DOHH2 (cell line): Measurements from ENCODE around the gene ZNF578.
"Not testable (repeated sequence)": the region's sequence is repeated elsewhere in the genome, so short reads cannot be mapped to it uniquely, and the experiment has no call there.

Source experiments
- H3F3A ChIP-seq: fragments of 200-600 bp; sonication (generic), shearing (Covaris generic); 2 replicates; pipeline ENCODE4 v1.6.0; 2016; ENCODE audit warnings: antibody characterized with exemption, mild to moderate bottlenecking; ENCODE audit not compliant: control insufficient read depth, insufficient read depth
- H3K27ac ChIP-seq: fragments of 200-600 bp; sonication (generic); 2 replicates; pipeline ENCODE4 v1.5.1; 2014; ENCODE audit warnings: low read depth, mild to moderate bottlenecking, low read length, moderate library complexity
- H3K27me3 ChIP-seq: fragments of 200-600 bp; sonication (generic); 2 replicates; pipeline ENCODE4 v1.6.1; 2014; ENCODE audit warnings: mild to moderate bottlenecking, low read length, mixed read lengths; ENCODE audit not compliant: control insufficient read depth
- H3K36me3 ChIP-seq: fragments of 200-600 bp; sonication (generic); 2 replicates; pipeline ENCODE4 v1.6.1; 2014; ENCODE audit warnings: mild to moderate bottlenecking, low read length, moderate library complexity, mixed read lengths; ENCODE audit not compliant: control insufficient read depth
- H3K4me1 ChIP-seq: fragments of 200-600 bp; sonication (generic); 2 replicates; pipeline ENCODE4 v1.6.1; 2014; ENCODE audit warnings: mild to moderate bottlenecking, low read length, mixed read lengths; ENCODE audit not compliant: control insufficient read depth
- H3K4me2 ChIP-seq: fragments of 200-600 bp; sonication (generic); 2 replicates; pipeline ENCODE4 v1.6.0; 2014; ENCODE audit warnings: mild to moderate bottlenecking, low read length, moderate library complexity
- H3K4me3 ChIP-seq: fragments of 200-600 bp; sonication (generic); 2 replicates; pipeline ENCODE4 v1.5.1; 2014; ENCODE audit warnings: mild to moderate bottlenecking, low read length, mixed read lengths
- H3K79me2 ChIP-seq: fragments of 200-600 bp; sonication (generic); 2 replicates; pipeline ENCODE4 v1.6.1; 2014; ENCODE audit warnings: mild to moderate bottlenecking, low read length, mixed read lengths; ENCODE audit not compliant: control insufficient read depth
- H3K9me2 ChIP-seq: fragments of 200-600 bp; sonication (generic); replicated peaks from 2 replicates; pipeline ENCODE4 v1.6.1; 2014; ENCODE audit warnings: mild to moderate bottlenecking, low read length, mixed read lengths; ENCODE audit not compliant: control insufficient read depth
- H3K9me3 ChIP-seq: fragments of 200-600 bp; sonication (generic); 2 replicates; pipeline ENCODE4 v1.6.1; 2014; ENCODE audit warnings: antibody characterized with exemption, low read length, mixed read lengths; ENCODE audit not compliant: control insufficient read depth, insufficient read depth
- H4K20me1 ChIP-seq: fragments of 200-600 bp; sonication (generic); 2 replicates; pipeline ENCODE4 v1.6.0; 2014; ENCODE audit warnings: low read depth, mild to moderate bottlenecking, antibody characterized with exemption, low read length, moderate library complexity; ENCODE audit not compliant: control insufficient read depth, insufficient read depth
- CTCF ChIP-seq: fragments of 200-600 bp; sonication (generic); IDR thresholded peaks from one replicate; pipeline ENCODE4 v1.5.1; 2014; ENCODE audit warnings: antibody characterized with exemption, mild to moderate bottlenecking, low read depth, low read length; ENCODE audit not compliant: poor library complexity, severe bottlenecking
- EZH2phosphoT487 ChIP-seq: fragments of 200-600 bp; sonication (generic); IDR thresholded peaks from 2 replicates; pipeline ENCODE4 v1.6.1; 2017; ENCODE audit warnings: borderline replicate concordance, mild to moderate bottlenecking, antibody characterized with exemption, low read length, moderate library complexity, mixed read lengths

Gene ZNF578

DNA sequence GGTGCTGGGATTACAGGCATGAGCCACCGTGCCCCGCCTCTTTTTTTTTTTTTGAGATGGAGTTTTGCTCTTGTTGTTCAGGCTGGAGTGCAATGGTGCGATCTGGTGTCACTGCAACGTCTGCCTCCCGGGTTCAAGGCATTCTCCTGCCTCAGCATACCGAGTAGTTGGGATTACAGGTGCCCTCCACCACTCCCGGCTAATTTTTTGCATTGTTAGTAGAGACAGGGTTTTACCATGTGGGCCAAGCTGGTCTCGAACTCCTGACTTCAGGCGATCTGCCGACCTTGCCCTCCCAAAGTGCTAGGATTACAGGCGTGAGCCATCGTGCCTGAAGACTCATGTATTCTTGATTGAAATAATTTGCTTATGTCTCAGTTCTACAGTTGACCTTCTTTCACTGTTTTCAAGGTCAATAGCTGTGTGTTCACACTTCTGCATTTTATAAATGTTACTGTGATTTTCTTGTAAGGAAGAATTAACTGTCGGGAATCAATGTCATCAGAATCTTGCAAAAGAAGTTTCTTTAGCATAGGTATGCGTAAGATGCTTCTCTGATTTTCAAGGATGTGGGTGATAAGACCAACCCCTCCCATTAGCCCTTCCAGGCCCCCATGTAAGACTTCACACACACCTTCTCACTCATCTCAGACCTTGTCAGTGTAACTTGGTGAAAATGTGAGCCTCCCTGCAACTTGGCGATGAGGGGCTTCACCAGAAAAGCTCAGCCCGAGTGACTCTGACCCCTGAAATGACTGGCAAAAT is 104.1 kb downstream of the ZNF578 start:
- TF ChIP-seq CTCF (no peak), EZH2phosphoT487 (no peak)
- Histone ChIP-seq H3K27me3 (no peaks in the 10 kb centered on the region), H3F3A (no peaks in the 10 kb centered on the region), H3K4me1 (no peaks in the 10 kb centered on the region), H3K4me2 (no peak overlapping the region), H3K79me2 (peaks cover 19% of the 10 kb centered on the region), H3K36me3 (peaks cover 78% of the 10 kb centered on the region), H3K27ac (no peak overlapping the region), H3K9me3 (peaks cover 36% of the 10 kb centered on the region), H4K20me1 (no peaks in the 10 kb centered on the region), H3K9me2 (no peaks in the 10 kb centered on the region), H3K4me3 (no peak overlapping the region)

DNA sequence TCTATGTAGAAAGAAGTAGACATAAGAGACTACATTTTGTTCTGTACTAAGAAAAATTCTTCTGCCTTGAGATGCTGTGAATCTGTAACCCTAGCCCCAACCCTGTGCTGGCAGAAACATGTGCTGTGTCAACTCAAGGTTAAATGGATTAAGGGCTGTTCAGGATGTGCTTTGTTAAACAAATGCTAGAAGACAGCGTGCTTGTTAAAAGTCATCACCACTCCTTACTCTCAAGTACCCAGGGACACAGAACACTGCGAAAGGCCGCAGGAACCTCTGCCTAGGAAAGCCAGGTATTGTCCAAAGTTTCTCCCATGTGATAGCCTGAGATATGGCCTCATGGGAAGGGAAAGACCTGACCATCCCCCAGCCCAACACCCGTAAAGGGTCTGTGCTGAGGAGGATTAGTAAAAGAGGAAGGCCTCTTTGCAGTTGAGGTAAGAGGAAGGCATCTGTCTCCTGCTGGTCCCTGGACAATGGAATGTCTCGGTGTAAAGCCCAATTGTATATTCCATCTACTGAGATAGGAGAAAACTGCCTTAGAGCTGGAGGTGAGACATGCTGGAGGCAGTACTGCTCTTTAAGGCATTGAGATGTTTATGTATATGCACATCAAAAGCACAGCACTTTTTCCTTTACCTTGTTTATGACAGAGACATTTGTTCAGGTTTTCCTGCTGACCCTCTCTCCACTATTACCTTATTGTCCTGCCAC is 105.5 kb downstream of the ZNF578 start:
- Histone ChIP-seq H3K9me3 (peaks cover 25% of the 10 kb centered on the region), H3K79me2 (peaks cover 19% of the 10 kb centered on the region), H3K36me3 (peaks cover 75% of the 10 kb centered on the region)
- H3K27ac ChIP-seq, H3K4me2 ChIP-seq, H3K27me3 ChIP-seq, H3K9me2 ChIP-seq, H3K4me1 ChIP-seq, H3F3A ChIP-seq, H3K4me3 ChIP-seq, H4K20me1 ChIP-seq: not testable (repeated sequence)

GRCh38 chr19:52561611-52562010 is 108.3 kb downstream of the ZNF578 start:
- H3K9me3 ChIP-seq, H3K27me3 ChIP-seq, H3F3A ChIP-seq, H3K4me3 ChIP-seq, H3K4me1 ChIP-seq, H4K20me1 ChIP-seq, H3K4me2 ChIP-seq, H3K27ac ChIP-seq, H3K9me2 ChIP-seq: not testable (repeated sequence)
- peaks cover 56% of the 10 kb centered on the region for H3K36me3 ChIP-seq
- H3K79me2 ChIP-seq, result peaks cover 17% of the 10 kb centered on the region
